Mucosa of descending colon (tissue), 3 donors: ENCODE data around the gene SIRT2. TPM values are rescaled to one million over a fixed set of nuclear protein-coding genes. Genes with fewer than 3 reads are reported as not detected.

Source experiments
- ATAC-seq: fragments of 200-7000 bp; cut with Tn5 transposase; one replicate; pipeline ENCODE4 v1.9.1; 2020; ENCODE audit warnings: mild to moderate bottlenecking, moderate library complexity
- DNase-seq, 3 donors: peaks; one replicate each; pipeline ENCODE4 v3.0.0-alpha.2; 2020
- H3K36me3 ChIP-seq: fragments of 200-600 bp; one replicate; pipeline ENCODE4 v1.8.0; 2021; ENCODE audit warnings: low read depth, mild to moderate bottlenecking
- H3K4me1 ChIP-seq: fragments of 200-600 bp; one replicate; pipeline ENCODE4 v1.8.0; 2021; ENCODE audit warnings: low read depth, mild to moderate bottlenecking
- H3K4me3 ChIP-seq: fragments of 200-600 bp; one replicate; pipeline ENCODE4 v1.8.0; 2021; ENCODE audit warnings: mild to moderate bottlenecking
- H3K9me3 ChIP-seq: fragments of 200-600 bp; one replicate; pipeline ENCODE4 v1.8.0; 2021; ENCODE audit warnings: mild to moderate bottlenecking
- intact Hi-C, 2 donors: fragments of 100-400 bp; cut with DNase I in 1 of 2; cut with micrococcal nuclease in 1 of 2; formaldehyde crosslinking; loops; one replicate each; pipeline versions ENCODE4 v1.11.0 to v1.11.1; 2022; cut with DNase I, micrococcal nuclease
- total RNA-seq, 3 donors: library from RNA; stranded (reverse); fragmentation: NEBNext Ultra II Directional in 2 of 3; extraction: Animal tissue kit (Norgen Biotek cat#: 25700) in 2 of 3; gene quantifications; one replicate each; pipeline versions ENCODE4 v1.2.1 to v1.2.4, GENCODE V29; 2021 to 2023
- TF ChIP-seq, protein P1 (sequence below): fragments of 200-600 bp; IDR thresholded peaks from one replicate; pipeline ENCODE4 v1.8.0; 2022; ENCODE audit warnings: antibody characterized with exemption, mild to moderate bottlenecking
- donor health status: DM: no; HTN: no; CAD: no; lungs with moderate emphysema.
- donor health status: DM: no; HTN: no; CAD: no.
- donor health status: DM: no; HTN: yes; CAD: no.

SIRT2 gene
- total RNA-seq, 3 donors from 2014 or later, result 32.3 to 67.2 (median 35.8) TPM

DNA sequence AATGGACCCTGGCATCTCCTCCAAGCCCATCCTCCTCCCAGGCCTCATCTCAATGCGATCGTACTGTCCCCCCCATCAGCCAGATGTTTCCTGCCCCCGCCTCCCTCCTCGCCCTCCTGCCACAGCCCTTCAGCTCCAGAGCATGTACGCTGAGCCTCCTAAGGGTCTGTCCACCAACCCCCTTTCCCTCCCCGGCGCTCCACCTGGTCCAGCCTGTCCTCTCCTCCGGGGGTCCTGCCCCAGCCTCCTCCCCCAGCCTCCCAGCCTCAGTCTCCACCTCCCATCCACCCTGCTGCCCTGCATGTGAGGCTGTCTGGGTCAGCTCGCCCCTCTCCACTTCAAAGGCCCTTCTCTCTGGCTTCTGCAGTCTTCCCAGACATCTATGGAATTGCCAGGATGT lies 4.5 kb downstream of the SIRT2 start:
- intact Hi-C loops, result no loop called here
- Histone ChIP-seq H3K4me1 (peaks cover 7% of the 10 kb centered on the region), H3K36me3 (peaks cover 5% of the 10 kb centered on the region), H3K9me3 (no peaks in the 10 kb centered on the region), H3K4me3 (no peak overlapping the region)
- no peak for ATAC-seq
- TF ChIP-seq, protein P1, sequence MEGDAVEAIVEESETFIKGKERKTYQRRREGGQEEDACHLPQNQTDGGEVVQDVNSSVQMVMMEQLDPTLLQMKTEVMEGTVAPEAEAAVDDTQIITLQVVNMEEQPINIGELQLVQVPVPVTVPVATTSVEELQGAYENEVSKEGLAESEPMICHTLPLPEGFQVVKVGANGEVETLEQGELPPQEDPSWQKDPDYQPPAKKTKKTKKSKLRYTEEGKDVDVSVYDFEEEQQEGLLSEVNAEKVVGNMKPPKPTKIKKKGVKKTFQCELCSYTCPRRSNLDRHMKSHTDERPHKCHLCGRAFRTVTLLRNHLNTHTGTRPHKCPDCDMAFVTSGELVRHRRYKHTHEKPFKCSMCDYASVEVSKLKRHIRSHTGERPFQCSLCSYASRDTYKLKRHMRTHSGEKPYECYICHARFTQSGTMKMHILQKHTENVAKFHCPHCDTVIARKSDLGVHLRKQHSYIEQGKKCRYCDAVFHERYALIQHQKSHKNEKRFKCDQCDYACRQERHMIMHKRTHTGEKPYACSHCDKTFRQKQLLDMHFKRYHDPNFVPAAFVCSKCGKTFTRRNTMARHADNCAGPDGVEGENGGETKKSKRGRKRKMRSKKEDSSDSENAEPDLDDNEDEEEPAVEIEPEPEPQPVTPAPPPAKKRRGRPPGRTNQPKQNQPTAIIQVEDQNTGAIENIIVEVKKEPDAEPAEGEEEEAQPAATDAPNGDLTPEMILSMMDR, result no peak
- no peak for DNase-seq

DNA sequence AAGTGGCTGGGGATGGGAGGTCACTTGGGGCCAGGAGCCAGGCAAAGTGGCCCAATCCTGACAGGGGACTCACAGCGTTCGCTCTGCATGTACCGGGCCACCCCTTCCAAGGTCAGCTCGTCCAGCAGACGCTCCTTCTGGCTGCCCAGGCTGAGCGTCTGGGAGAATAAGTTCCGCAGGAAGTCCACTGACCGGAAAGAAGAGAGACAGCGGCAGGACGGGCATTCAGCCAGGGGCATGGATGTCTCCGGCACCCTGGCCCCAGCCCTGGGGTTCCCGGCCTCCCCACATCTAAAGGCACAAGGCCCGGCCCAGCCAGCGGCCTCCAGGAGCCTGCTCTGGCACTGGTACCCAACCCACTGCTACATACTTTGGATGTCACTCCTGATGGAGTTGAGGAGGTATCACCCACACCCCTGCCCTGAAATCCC lies 6.1 kb downstream of the SIRT2 start:
- TF ChIP-seq, protein P1, result no peak
- no peak for ATAC-seq

DNA sequence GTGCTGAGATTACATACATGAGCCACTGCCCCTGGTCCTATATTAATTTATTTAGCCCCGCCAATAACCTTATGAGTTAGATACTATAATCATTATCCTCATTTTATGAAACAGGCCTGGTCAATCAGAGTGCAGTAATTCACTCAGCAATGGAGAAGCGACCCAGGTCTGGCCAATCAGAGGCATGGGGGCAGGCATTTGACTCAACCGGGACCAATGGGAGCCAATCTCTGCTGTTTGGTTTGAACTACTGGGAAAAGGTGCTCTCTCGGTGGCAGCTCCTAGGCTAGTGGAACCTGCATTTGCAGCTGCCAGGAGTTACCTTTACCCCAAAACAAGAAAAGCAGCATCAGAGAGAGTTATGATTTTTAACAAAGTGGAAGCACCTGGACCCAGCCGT lies 6.6 kb downstream of the SIRT2 start:
- ATAC-seq, result no peak
- TF ChIP-seq, protein P1, result no peak
- intact Hi-C loops, result no loop called here
- H3K4me1 ChIP-seq, result no peaks in the 10 kb centered on the region
- no peaks in the 10 kb centered on the region for H3K36me3 ChIP-seq
- H3K4me3 ChIP-seq, result no peak overlapping the region
- no peak for DNase-seq
- H3K9me3 ChIP-seq, result no peaks in the 10 kb centered on the region

More for the DNA sequence above, 6.1 kb downstream of the SIRT2 start:
- Histone ChIP-seq H3K4me1 (peaks cover 2% of the 10 kb centered on the region), H3K36me3 (no peaks in the 10 kb centered on the region), H3K9me3 (no peaks in the 10 kb centered on the region), H3K4me3 (no peak overlapping the region)
- intact Hi-C loops, result no loop called here
- no peak for DNase-seq

DNA sequence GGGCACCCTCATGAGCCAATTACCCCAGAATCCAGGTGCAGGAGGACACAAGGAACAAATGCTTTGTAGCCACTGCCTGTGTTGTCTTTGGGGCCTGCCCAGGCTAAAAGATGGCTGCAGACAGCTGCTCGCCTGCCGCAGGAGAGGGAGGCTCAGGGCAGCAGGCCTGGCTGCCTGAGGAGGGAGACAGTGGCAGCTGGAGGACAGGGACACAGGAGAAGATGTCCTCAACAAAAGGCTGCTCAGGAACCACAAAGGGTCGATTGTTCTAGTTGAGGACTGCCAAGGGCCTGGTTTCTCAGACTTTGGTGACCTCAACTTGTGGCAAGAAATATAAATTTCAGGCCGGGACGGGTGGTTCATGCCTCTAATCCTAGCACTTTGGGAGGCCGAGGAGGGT lies 7.6 kb downstream of the SIRT2 start:
- H3K36me3 ChIP-seq, result no peaks in the 10 kb centered on the region
- ATAC-seq, result no peak

DNA sequence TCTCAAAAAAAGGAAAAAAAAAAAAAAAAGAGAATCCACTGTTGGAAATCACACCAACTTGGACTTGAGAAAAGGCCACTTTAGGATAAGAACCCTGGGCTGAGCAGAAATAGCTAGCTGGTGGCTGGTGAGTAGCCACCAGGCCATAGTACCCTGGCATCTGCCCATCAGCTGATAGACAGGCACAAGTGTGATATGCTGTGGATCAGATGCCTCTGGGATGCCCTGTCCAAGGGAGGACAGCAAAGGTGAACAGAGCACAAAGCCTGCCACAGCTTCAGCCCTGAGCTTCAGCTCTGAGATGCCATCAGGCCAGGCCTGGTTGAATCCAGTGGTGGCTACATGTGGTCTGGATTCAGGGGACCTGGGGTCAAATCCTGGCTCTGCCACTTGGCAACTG lies 8.7 kb downstream of the SIRT2 start:
- H3K4me1 ChIP-seq, result no peaks in the 10 kb centered on the region
- no peaks in the 10 kb centered on the region for H3K9me3 ChIP-seq
- no peaks in the 10 kb centered on the region for H3K36me3 ChIP-seq
- TF ChIP-seq, protein P1, result no peak
- DNase-seq (no peak), ATAC-seq (no peak)
- no peak overlapping the region for H3K4me3 ChIP-seq
- intact Hi-C loops, result no loop called here

More for the DNA sequence above, 7.6 kb downstream of the SIRT2 start:
- intact Hi-C loops, result no loop called here
- Histone ChIP-seq H3K4me1 (no peaks in the 10 kb centered on the region), H3K9me3 (no peaks in the 10 kb centered on the region), H3K4me3 (no peak overlapping the region)
- TF ChIP-seq, protein P1, result no peak
- DNase-seq, result no peak

DNA sequence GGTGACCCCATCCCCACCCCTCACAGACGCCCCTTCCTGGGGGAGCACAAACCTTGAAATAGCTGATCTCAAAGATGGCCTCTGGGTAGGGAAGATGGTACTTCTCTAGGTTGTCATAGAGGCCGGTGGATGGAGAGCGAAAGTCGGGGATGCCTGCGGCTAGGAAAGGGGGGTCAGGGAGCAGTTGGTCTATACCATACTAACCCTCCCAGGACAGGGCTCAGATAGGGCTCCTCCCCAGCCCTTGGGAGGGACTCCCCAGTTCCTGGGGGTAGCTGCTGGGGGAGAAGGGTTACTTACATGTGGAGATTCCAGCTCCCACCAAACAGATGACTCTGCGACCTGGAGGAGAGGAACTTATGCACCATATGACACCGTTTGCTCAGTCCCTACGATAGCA lies 9.6 kb downstream of the SIRT2 start:
- intact Hi-C loops, result no loop called here
- Histone ChIP-seq H3K4me1 (no peaks in the 10 kb centered on the region), H3K4me3 (no peak overlapping the region), H3K36me3 (no peaks in the 10 kb centered on the region), H3K9me3 (no peaks in the 10 kb centered on the region)
- no peak for ATAC-seq
- DNase-seq, result no peak
- TF ChIP-seq, protein P1, result no peak
